ENCODE measurements around the gene SNX24. TPM values are rescaled to one million over a fixed set of nuclear protein-coding genes. Genes with fewer than 3 reads are reported as not detected.

The SNX24 gene
- total RNA-seq, 5 donors from 2014 or later (not counting 1 experiment from before 2014, with no cell fraction given) = 2.2 to 4.9 (median 3.8) TPM

DNA sequence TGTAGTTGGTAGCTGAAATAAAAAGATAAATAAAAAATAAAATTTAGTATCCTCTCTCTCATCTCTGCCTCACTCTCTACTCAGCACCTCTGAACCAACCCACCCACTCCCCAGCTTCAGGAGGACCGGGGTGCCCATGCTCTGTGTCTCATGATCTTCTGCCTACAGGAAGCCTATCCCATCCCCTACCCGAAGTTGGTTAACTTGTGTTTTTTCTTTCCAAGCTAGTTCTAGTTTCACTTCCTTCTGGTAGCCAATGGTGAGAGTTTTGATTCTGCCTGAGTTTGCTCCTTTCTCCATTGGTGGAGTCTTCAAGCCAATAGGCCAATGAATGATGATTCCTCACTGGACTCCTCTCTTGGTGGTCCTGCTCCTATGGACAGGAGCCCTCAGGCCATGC lies 32.1 kb downstream of the SNX24 start:
- no CpG with 5 or more reads among the region's 2 CpGs for WGBS (ENCODE audit: insufficient coverage)
- H3K4me1 ChIP-seq (ENCODE audit: control insufficient read depth in 1 of 2, extremely low read depth in 1 of 2, insufficient read depth in 2 of 2, low read length in 2 of 2) = no peaks in the 10 kb centered on the region
- no peak overlapping the region for H3K27ac Mint-ChIP-seq
- CTCF ChIA-PET = interaction anchor here in 1 of 2 donors (0.5 kb wide), 1 partner anchor 911 kb away, joined by 3 read pairs; no protein-coding TSS in a partner anchor
- POLR2A ChIA-PET = no interaction called here
- peaks cover 0 to 7% (median 0%) of the 10 kb centered on the region in 3 donors for H3K4me1 Mint-ChIP-seq
- no peaks in the 10 kb centered on the region for H3K27me3 ChIP-seq (replicated peaks in 1 of 2; ENCODE audit: control insufficient read depth in 2 of 2, extremely low read depth in 1 of 2, insufficient read depth in 2 of 2, low read length in 1 of 2)
- H3K9me3 Mint-ChIP-seq = no peaks in the 10 kb centered on the region
- no peaks in the 10 kb centered on the region for H3K9me3 ChIP-seq
- H3K4me3 ChIP-seq (ENCODE audit: control insufficient read depth in 1 of 2, extremely low read depth in 1 of 2, low read length in 1 of 2) = no peak overlapping the region
- peaks cover 0 to 6% of the 10 kb centered on the region in 2 donors for H3K27me3 Mint-ChIP-seq
- peaks cover 4% of the 10 kb centered on the region for H3K36me3 Mint-ChIP-seq
- DNase-seq (no peak), ATAC-seq (replicated peaks in 1 of 4) (no peak)
- no peak overlapping the region for H3K27ac ChIP-seq (ENCODE audit: low read length)
- H3K4me3 Mint-ChIP-seq = no peak overlapping the region
- H3K36me3 ChIP-seq (ENCODE audit: control insufficient read depth in 2 of 2, extremely low read depth in 1 of 2, insufficient read depth in 1 of 2, low read length in 1 of 2) = no peaks in the 10 kb centered on the region

DNA sequence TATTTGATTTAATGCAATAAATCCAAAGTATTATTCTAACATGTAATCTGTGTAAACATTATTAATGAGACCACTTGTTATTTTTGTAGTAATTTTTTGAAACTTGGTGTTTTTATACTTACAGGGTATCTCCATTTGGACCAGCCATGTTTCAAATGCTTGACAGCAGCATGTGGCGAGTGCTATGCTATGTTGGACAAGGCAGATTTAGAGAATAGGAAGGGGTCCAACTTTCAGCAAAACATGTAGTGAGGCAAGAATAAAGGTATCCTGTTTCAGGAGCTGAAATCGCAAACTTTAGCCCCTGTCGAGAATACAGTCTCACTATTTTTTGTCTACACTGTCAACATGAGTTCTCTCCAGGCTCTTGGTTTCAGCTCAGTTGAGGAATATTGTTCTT lies 33.7 kb downstream of the SNX24 start:
- Histone ChIP-seq H3K4me3 (ENCODE audit: control insufficient read depth in 1 of 2, extremely low read depth in 1 of 2, low read length in 1 of 2) (no peak overlapping the region), H3K36me3 (ENCODE audit: control insufficient read depth in 2 of 2, extremely low read depth in 1 of 2, insufficient read depth in 1 of 2, low read length in 1 of 2) (no peaks in the 10 kb centered on the region), H3K27ac (ENCODE audit: low read length) (no peak overlapping the region), H3K4me1 (ENCODE audit: control insufficient read depth in 1 of 2, extremely low read depth in 1 of 2, insufficient read depth in 2 of 2, low read length in 2 of 2) (no peaks in the 10 kb centered on the region), H3K9me3 (no peaks in the 10 kb centered on the region), H3K27me3 (replicated peaks in 1 of 2; ENCODE audit: control insufficient read depth in 2 of 2, extremely low read depth in 1 of 2, insufficient read depth in 2 of 2, low read length in 1 of 2) (no peaks in the 10 kb centered on the region)
- H3K9me3 Mint-ChIP-seq = no peaks in the 10 kb centered on the region
- ATAC-seq (replicated peaks in 1 of 4) (no peak), DNase-seq (no peak)
- no CpG with 5 or more reads among the region's 3 CpGs for WGBS (ENCODE audit: insufficient coverage)
- no peak overlapping the region for H3K4me3 Mint-ChIP-seq
- peaks cover 0 to 6% of the 10 kb centered on the region in 2 donors for H3K27me3 Mint-ChIP-seq
- no peak overlapping the region for H3K27ac Mint-ChIP-seq
- POLR2A ChIA-PET = no interaction called here
- CTCF ChIA-PET = interaction anchor here in 1 of 2 donors (0.7 kb wide), 1 partner anchor 567 kb away, joined by 3 read pairs; no protein-coding TSS in a partner anchor
- H3K4me1 Mint-ChIP-seq = peaks cover 0 to 10% (median 3%) of the 10 kb centered on the region in 3 donors
- H3K36me3 Mint-ChIP-seq = peaks cover 4% of the 10 kb centered on the region

DNA sequence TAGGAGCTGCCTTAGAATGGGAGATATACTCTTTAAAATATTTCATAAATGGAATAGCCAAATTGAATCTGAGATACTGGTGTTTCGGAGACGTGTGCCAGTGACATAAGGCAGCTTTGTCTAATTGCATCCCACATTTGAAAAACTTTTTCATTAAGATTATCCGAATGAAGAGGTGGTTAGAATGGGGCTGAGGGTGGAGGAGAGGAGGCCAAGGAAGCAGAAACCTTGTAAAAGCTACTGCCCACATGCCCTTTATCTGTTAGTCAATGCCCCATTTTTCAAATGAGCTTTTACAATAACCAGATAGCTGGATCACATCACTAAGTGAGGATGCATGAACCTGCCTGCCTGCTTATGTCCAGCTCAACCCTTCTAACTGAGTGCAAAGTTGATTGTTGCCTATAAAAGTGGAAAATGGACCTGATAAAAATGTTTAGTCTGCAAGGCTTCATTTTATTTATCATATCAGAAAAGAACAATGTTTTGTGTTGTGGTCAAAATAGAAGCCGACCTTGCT lies 34.8 kb downstream of the SNX24 start:
- ATAC-seq (replicated peaks in 1 of 4) (no peak), DNase-seq (no peak)
- POLR2A ChIA-PET = no interaction called here

DNA sequence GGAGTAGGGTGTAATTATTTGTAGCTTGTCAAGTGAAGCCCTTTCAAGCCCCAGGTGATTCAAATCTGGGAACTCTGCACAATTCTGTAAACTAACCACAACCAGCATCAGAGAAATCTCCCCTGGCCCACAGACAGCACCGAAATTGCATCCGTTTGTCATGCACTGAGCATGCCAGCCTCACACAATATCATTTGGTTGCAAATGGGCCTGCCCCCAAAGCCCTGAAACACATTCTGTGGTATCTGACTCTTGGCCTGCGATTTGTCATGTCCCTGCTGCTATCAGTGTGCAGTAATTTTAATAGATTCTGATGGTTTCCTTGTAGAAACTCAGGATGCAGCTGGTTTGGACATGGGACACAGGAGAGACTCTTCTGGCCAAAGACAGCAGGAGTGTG lies 35.3 kb downstream of the SNX24 start:
- no peak overlapping the region for H3K27ac ChIP-seq (ENCODE audit: low read length)
- H3K36me3 ChIP-seq (ENCODE audit: control insufficient read depth in 2 of 2, extremely low read depth in 1 of 2, insufficient read depth in 1 of 2, low read length in 1 of 2) = no peaks in the 10 kb centered on the region
- H3K4me1 ChIP-seq (ENCODE audit: control insufficient read depth in 1 of 2, extremely low read depth in 1 of 2, insufficient read depth in 2 of 2, low read length in 2 of 2) = no peaks in the 10 kb centered on the region
- Mint-ChIP-seq H3K27ac (no peak overlapping the region), H3K27me3 (peaks cover 0 to 6% of the 10 kb centered on the region in 2 donors), H3K36me3 (peaks cover 4% of the 10 kb centered on the region), H3K4me1 (peaks cover 0 to 10% (median 3%) of the 10 kb centered on the region in 3 donors), H3K9me3 (no peaks in the 10 kb centered on the region), H3K4me3 (no peak overlapping the region)
- H3K9me3 ChIP-seq = no peaks in the 10 kb centered on the region
- WGBS (ENCODE audit: insufficient coverage) = 78% methylated on average over 1 of the region's 3 CpGs
- ATAC-seq (replicated peaks in 1 of 4) = no peak
- CTCF ChIA-PET = no interaction called here
- DNase-seq = no peak
- POLR2A ChIA-PET = no interaction called here
- H3K4me3 ChIP-seq (ENCODE audit: control insufficient read depth in 1 of 2, extremely low read depth in 1 of 2, low read length in 1 of 2) = no peak overlapping the region
- H3K27me3 ChIP-seq (replicated peaks in 1 of 2; ENCODE audit: control insufficient read depth in 2 of 2, extremely low read depth in 1 of 2, insufficient read depth in 2 of 2, low read length in 1 of 2) = no peaks in the 10 kb centered on the region

More for the DNA sequence above, 34.8 kb downstream of the SNX24 start:
- Mint-ChIP-seq H3K27ac (no peak overlapping the region), H3K4me1 (peaks cover 0 to 10% (median 3%) of the 10 kb centered on the region in 3 donors), H3K36me3 (peaks cover 4% of the 10 kb centered on the region), H3K4me3 (no peak overlapping the region), H3K27me3 (peaks cover 0 to 6% of the 10 kb centered on the region in 2 donors), H3K9me3 (no peaks in the 10 kb centered on the region)
- CTCF ChIA-PET = no interaction called here
- 100% methylated on average over 1 of the region's 4 CpGs for WGBS (ENCODE audit: insufficient coverage)
- no peak overlapping the region for H3K27ac ChIP-seq (ENCODE audit: low read length)
- H3K36me3 ChIP-seq (ENCODE audit: control insufficient read depth in 2 of 2, extremely low read depth in 1 of 2, insufficient read depth in 1 of 2, low read length in 1 of 2) = no peaks in the 10 kb centered on the region
- no peaks in the 10 kb centered on the region for H3K9me3 ChIP-seq
- no peak overlapping the region for H3K4me3 ChIP-seq (ENCODE audit: control insufficient read depth in 1 of 2, extremely low read depth in 1 of 2, low read length in 1 of 2)
- H3K4me1 ChIP-seq (ENCODE audit: control insufficient read depth in 1 of 2, extremely low read depth in 1 of 2, insufficient read depth in 2 of 2, low read length in 2 of 2) = no peaks in the 10 kb centered on the region
- H3K27me3 ChIP-seq (replicated peaks in 1 of 2; ENCODE audit: control insufficient read depth in 2 of 2, extremely low read depth in 1 of 2, insufficient read depth in 2 of 2, low read length in 1 of 2) = no peaks in the 10 kb centered on the region

DNA sequence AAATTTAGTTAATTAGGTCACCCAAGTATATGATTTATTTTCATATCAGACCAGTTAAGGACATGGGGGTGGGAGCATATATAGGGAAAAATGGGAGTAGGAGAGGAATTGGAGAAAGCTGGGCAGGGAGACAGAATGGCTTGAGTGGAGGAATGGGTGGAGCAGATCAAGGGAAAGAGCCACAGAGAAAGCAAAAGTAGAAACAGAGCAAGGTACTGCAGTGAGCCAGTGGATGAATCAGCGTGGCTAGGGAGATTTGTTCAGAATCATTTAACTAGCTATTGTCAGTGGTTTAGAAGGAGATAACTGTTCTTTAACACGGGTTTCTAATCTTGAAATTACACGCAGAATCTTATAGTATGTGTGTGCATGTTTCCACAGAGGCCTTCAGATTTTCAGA lies 37.4 kb downstream of the SNX24 start:
- Mint-ChIP-seq H3K9me3 (peaks cover 0 to 5% (median 4%) of the 10 kb centered on the region in 3 donors), H3K27ac (no peak overlapping the region), H3K4me3 (no peak overlapping the region), H3K36me3 (no peaks in the 10 kb centered on the region), H3K4me1 (peaks cover 0 to 3% (median 2%) of the 10 kb centered on the region in 3 donors), H3K27me3 (no peaks in the 10 kb centered on the region)
- 43% methylated on average over 1 of the region's 3 CpGs for WGBS (ENCODE audit: insufficient coverage)
- POLR2A ChIA-PET = no interaction called here
- no peak for DNase-seq
- no peaks in the 10 kb centered on the region for H3K4me1 ChIP-seq (ENCODE audit: control insufficient read depth in 1 of 2, extremely low read depth in 1 of 2, insufficient read depth in 2 of 2, low read length in 2 of 2)
- no peaks in the 10 kb centered on the region for H3K27me3 ChIP-seq (replicated peaks in 1 of 2; ENCODE audit: control insufficient read depth in 2 of 2, extremely low read depth in 1 of 2, insufficient read depth in 2 of 2, low read length in 1 of 2)
- no peaks in the 10 kb centered on the region for H3K9me3 ChIP-seq
- H3K36me3 ChIP-seq (ENCODE audit: control insufficient read depth in 2 of 2, extremely low read depth in 1 of 2, insufficient read depth in 1 of 2, low read length in 1 of 2) = no peaks in the 10 kb centered on the region
- ATAC-seq (replicated peaks in 1 of 4) = no peak
- H3K27ac ChIP-seq (ENCODE audit: low read length) = no peak overlapping the region
- H3K4me3 ChIP-seq (ENCODE audit: control insufficient read depth in 1 of 2, extremely low read depth in 1 of 2, low read length in 1 of 2) = no peak overlapping the region
- CTCF ChIA-PET = interaction anchor here in 1 of 2 donors (0.8 kb wide), 1 partner anchor 16 kb away, joined by 3 read pairs; no protein-coding TSS in a partner anchor

DNA sequence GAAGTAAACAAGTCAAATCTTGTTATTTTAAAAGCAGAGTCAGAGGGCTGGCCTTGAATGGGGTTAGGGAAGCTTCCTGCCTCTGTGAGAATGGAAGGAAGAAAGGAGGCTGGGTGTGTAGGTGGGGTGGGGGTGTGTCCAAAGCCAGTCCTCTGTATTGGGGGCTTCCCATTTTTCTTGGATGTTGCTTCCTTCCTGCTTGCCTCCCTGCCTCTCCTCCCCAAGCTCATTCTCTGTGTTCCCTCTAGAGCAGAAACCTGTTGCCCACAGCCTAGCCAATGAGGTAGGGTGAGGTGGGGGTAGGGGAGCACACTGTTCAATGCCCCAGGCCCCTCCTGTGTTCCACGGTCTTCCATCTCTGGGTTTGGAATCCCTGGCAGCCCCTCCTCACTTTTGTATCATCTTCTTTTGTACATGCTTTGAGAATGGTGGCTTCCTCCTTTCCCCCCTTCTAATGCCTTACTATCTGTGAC lies 39.7 kb downstream of the SNX24 start:
- Mint-ChIP-seq H3K27me3 (no peaks in the 10 kb centered on the region), H3K4me1 (peaks cover 0 to 3% (median 2%) of the 10 kb centered on the region in 3 donors), H3K36me3 (peaks cover 4% of the 10 kb centered on the region), H3K9me3 (peaks cover 0 to 8% (median 4%) of the 10 kb centered on the region in 3 donors), H3K27ac (no peak overlapping the region), H3K4me3 (no peak overlapping the region)
- Histone ChIP-seq H3K27me3 (replicated peaks in 1 of 2; ENCODE audit: control insufficient read depth in 2 of 2, extremely low read depth in 1 of 2, insufficient read depth in 2 of 2, low read length in 1 of 2) (no peaks in the 10 kb centered on the region), H3K4me3 (ENCODE audit: control insufficient read depth in 1 of 2, extremely low read depth in 1 of 2, low read length in 1 of 2) (no peak overlapping the region), H3K9me3 (no peaks in the 10 kb centered on the region), H3K27ac (ENCODE audit: low read length) (no peak overlapping the region), H3K36me3 (ENCODE audit: control insufficient read depth in 2 of 2, extremely low read depth in 1 of 2, insufficient read depth in 1 of 2, low read length in 1 of 2) (no peaks in the 10 kb centered on the region), H3K4me1 (ENCODE audit: control insufficient read depth in 1 of 2, extremely low read depth in 1 of 2, insufficient read depth in 2 of 2, low read length in 2 of 2) (no peaks in the 10 kb centered on the region)
- DNase-seq (no peak), ATAC-seq (replicated peaks in 1 of 4) (no peak)
- CTCF ChIA-PET = no interaction called here
- no CpG with 5 or more reads among the region's 1 CpG for WGBS (ENCODE audit: insufficient coverage)
- POLR2A ChIA-PET = no interaction called here
